Nephron (organoid): ENCODE measurements around the gene EVA1B.

Source experiments
- H3K27ac Mint-ChIP-seq, 3 experiments: 2 replicates each; pipeline ENCODE4 v1.8.0; 2020; ENCODE audit warnings: mixed read lengths in 3 of 3, mild to moderate bottlenecking in 2 of 3, moderate library complexity in 1 of 3
- H3K27me3 Mint-ChIP-seq: 2 replicates; pipeline ENCODE4 v1.8.0; 2021; ENCODE audit warnings: low read depth, mild to moderate bottlenecking, moderate library complexity, mixed read lengths
- H3K36me3 Mint-ChIP-seq: 2 replicates; pipeline ENCODE4 v1.8.0; 2020; ENCODE audit warnings: low read depth, mixed read lengths
- H3K4me1 Mint-ChIP-seq: 2 replicates; pipeline ENCODE4 v1.8.0; 2020; ENCODE audit warnings: mixed read lengths
- H3K4me3 Mint-ChIP-seq, 3 experiments: 2 replicates each; pipeline ENCODE4 v1.8.0; 2020; ENCODE audit warnings: mild to moderate bottlenecking in 3 of 3, mixed read lengths in 3 of 3, moderate library complexity in 2 of 3
- H3K9me3 Mint-ChIP-seq: 2 replicates; pipeline ENCODE4 v1.8.0; 2020; ENCODE audit warnings: mixed read lengths
- CTCF ChIP-seq, 3 experiments: fragments of 200-600 bp; sonication (generic); IDR thresholded peaks; one replicate each; pipeline ENCODE4 v1.5.0; 2021; ENCODE audit warnings: antibody characterized with exemption in 3 of 3; ENCODE audit not compliant: unreplicated experiment in 3 of 3

The EVA1B gene

GRCh38 chr1:36303650-36304360 is 19.6 kb downstream of the EVA1B start:
- Mint-ChIP-seq H3K27me3 (peaks cover 8% of the 10 kb centered on the region), H3K4me3 (peak overlapping the region in 2 of 3 experiments; percentile 15 to 42), H3K9me3 (no peaks in the 10 kb centered on the region), H3K27ac (no peak overlapping the region), H3K36me3 (peaks cover 54% of the 10 kb centered on the region), H3K4me1 (peaks cover 5% of the 10 kb centered on the region)
- no peak for TF ChIP-seq CTCF (IDR thresholded peaks at IDR 0.05; ENCODE audit: unreplicated experiment in 3 of 3)

DNA sequence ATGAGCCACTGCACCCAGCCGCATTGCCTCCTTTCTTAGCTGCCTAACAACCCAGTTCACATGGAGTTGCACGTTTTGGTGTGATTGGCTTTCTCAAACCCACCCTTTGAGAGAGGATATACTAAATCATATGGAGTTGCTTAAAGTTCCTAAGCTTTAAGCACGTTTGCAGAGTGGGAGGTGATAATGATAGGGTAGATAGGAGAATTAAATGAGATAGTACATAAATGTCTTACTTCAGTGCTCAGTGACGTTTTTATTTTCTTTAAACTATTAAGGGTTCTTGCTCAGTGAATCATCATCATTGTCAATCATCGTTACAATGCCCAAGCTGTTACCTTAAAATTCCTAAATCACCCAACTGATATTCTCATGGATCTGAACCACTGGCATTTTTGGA is 20.2 kb downstream of the EVA1B start:
- Mint-ChIP-seq H3K27me3 (peaks cover 8% of the 10 kb centered on the region), H3K9me3 (no peaks in the 10 kb centered on the region), H3K36me3 (peaks cover 51% of the 10 kb centered on the region), H3K4me3 (peak overlapping the region in 1 of 3 experiments; percentile 15), H3K27ac (no peak overlapping the region), H3K4me1 (peaks cover 5% of the 10 kb centered on the region)
- no peak for TF ChIP-seq CTCF (IDR thresholded peaks at IDR 0.05; ENCODE audit: unreplicated experiment in 3 of 3)

GRCh38 chr1:36301220-36301619 is 22.2 kb downstream of the EVA1B start:
- H3K27ac Mint-ChIP-seq, result peak overlapping the region in 2 of 3 experiments; percentile 49 to 67
- H3K36me3 Mint-ChIP-seq, result peaks cover 60% of the 10 kb centered on the region
- no peak overlapping the region for H3K4me3 Mint-ChIP-seq
- no peaks in the 10 kb centered on the region for H3K4me1 Mint-ChIP-seq
- TF ChIP-seq CTCF (IDR thresholded peaks at IDR 0.05; ENCODE audit: unreplicated experiment in 3 of 3), result no peak
- H3K27me3 Mint-ChIP-seq, result peaks cover 4% of the 10 kb centered on the region
- H3K9me3 Mint-ChIP-seq, result no peaks in the 10 kb centered on the region

DNA sequence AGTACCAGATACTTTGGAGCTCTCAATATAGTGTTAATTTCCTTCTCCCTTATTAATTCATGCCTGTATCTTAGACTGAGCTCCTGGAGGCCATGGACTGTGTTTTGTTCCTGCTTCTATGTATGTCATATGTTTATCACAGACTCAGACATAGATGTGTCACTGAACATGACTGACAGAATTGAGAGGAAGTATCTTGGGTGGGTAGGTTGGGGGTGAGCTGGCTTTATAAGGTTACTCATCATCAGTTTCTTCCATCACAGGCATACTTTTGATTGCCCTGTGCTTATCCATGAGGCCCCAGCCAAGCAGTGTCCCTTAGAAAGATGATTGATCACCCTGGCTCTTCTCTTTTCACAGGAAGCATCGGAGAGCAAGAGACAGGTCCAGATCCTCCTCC is 22.9 kb downstream of the EVA1B start:
- H3K27ac Mint-ChIP-seq, result no peak overlapping the region
- H3K4me3 Mint-ChIP-seq, result no peak overlapping the region
- H3K27me3 Mint-ChIP-seq, result peaks cover 4% of the 10 kb centered on the region
- no peaks in the 10 kb centered on the region for H3K9me3 Mint-ChIP-seq
- no peaks in the 10 kb centered on the region for H3K4me1 Mint-ChIP-seq
- TF ChIP-seq CTCF (IDR thresholded peaks at IDR 0.05; ENCODE audit: unreplicated experiment in 3 of 3), result no peak
- peaks cover 65% of the 10 kb centered on the region for H3K36me3 Mint-ChIP-seq

DNA sequence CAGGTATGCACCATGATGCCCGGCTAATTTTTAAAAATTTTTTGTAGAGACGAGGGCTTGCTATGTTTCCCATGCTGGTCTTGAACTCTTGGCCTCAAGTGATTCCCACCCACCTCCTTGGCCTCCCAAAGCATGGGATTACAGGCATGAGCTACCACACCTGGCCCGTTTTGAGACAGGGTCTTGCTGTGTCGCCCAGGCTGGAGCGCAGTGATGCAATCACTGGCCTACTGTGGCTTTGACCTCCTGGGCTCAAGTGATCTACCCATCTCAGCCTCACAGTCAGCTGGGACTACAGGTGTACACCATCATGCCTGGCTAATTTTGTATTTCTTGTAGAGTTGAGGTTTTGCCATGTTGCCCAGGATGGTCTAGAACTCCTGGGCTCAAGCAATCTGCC is 24.8 kb downstream of the EVA1B start:
- Mint-ChIP-seq H3K27ac (no peak overlapping the region), H3K4me3 (no peak overlapping the region), H3K9me3 (no peaks in the 10 kb centered on the region), H3K4me1 (no peaks in the 10 kb centered on the region), H3K27me3 (peaks cover 4% of the 10 kb centered on the region), H3K36me3 (peaks cover 68% of the 10 kb centered on the region)
- TF ChIP-seq CTCF (IDR thresholded peaks at IDR 0.05; ENCODE audit: unreplicated experiment in 3 of 3), result no peak

GRCh38 chr1:36297062-36297461 is 26.4 kb downstream of the EVA1B start:
- Mint-ChIP-seq H3K9me3 (no peaks in the 10 kb centered on the region), H3K4me1 (no peaks in the 10 kb centered on the region), H3K27me3 (peaks cover 4% of the 10 kb centered on the region), H3K27ac (no peak overlapping the region), H3K4me3 (no peak overlapping the region), H3K36me3 (peaks cover 66% of the 10 kb centered on the region)
- TF ChIP-seq CTCF (IDR thresholded peaks at IDR 0.05; ENCODE audit: unreplicated experiment in 3 of 3), result no peak
